GM18858 (cell line): ENCODE results near the gene MRPS25.

Source experiments
- ATAC-seq: cut with Tn5 transposase; IDR thresholded peaks from one replicate; pipeline ENCODE4 v1.9.1; 2021; ENCODE audit not compliant: unreplicated experiment

Gene MRPS25

GRCh38 chr3:15064835-15065549 lies at the start of gene MRPS25:
MRPS25 (minus strand) TSS chr3:15065315; CDS start chr3:15065194, 121 bp downstream.
- ATAC-seq, result peak; percentile 90

DNA sequence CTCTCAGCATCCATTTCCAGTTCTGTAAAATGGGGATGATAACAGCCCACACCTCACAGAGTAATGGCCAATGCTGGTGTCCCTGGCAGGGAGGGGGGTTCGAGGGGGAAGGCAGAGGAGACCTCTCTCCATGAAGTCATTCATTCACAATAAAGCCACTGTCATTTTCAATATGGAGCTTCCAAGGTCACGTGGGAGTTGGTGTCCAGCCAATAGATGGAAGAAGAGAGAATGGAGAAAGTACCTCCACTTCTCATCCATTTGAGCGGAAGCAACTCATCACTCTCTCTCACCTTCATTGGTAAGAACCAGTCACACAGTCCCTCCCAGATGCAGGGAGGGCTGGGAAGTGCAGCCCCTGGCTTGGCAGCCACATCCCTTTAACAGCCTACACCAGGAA lies 48.8 kb upstream of the MRPS25 start:
- ATAC-seq, result no peak

GRCh38 chr3:15113471-15113870 lies 48.4 kb upstream of the MRPS25 start:
- no peak for ATAC-seq

- ATAC-seq, result no peak
Measured at GRCh38 chr3:15112011-15112410, 46.9 kb upstream of the MRPS25 start.

DNA sequence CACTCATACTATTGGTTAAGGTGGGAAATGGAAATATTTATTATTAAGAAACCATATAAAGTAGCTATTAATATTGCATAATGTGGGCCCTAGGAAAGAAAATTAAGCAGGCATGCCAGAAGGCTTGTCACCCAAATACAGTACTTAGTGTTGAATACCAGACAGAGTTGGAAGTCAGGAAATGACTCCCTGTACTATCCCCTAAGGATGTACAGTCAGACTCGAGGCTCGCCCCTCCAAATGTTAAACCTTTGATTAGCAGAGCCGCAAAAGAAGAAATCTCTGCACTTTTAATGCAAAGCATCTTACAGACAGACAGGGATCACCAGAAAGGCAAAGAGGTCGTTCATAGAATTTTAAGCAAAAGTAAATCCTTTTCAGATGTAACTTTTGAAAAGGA lies 45.1 kb upstream of the MRPS25 start:
- ATAC-seq, result no peak

GRCh38 chr3:15108869-15109268 lies 43.8 kb upstream of the MRPS25 start:
- ATAC-seq, result no peak

- peak; percentile 83 for ATAC-seq
Measured at GRCh38 chr3:15108082-15108545, 43.0 kb upstream of the MRPS25 start.

GRCh38 chr3:15107075-15107947 lies 42.2 kb upstream of the MRPS25 start:
- ATAC-seq, result no peak

DNA sequence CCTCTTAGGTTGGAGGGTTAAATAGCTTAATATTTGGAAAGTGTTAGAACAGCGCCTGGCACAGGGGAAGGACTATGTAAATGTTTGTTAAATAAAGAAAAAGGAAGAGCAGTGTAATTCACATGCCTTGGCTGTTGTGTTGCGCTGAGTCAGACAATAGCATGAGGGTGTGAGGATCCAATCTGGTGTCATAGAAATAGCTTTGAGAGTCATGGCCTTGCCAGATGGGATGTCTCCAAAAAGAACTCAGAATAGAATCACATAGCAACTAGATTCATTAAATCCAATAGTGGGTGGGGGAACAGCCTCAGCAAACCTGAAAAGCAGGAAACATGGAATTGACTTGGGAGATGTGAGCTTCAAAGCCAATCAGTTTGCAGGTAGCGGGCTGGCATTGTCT lies 37.7 kb upstream of the MRPS25 start:
- ATAC-seq, result no peak

GRCh38 chr3:15102256-15102655 lies 37.1 kb upstream of the MRPS25 start:
- ATAC-seq, result no peak

DNA sequence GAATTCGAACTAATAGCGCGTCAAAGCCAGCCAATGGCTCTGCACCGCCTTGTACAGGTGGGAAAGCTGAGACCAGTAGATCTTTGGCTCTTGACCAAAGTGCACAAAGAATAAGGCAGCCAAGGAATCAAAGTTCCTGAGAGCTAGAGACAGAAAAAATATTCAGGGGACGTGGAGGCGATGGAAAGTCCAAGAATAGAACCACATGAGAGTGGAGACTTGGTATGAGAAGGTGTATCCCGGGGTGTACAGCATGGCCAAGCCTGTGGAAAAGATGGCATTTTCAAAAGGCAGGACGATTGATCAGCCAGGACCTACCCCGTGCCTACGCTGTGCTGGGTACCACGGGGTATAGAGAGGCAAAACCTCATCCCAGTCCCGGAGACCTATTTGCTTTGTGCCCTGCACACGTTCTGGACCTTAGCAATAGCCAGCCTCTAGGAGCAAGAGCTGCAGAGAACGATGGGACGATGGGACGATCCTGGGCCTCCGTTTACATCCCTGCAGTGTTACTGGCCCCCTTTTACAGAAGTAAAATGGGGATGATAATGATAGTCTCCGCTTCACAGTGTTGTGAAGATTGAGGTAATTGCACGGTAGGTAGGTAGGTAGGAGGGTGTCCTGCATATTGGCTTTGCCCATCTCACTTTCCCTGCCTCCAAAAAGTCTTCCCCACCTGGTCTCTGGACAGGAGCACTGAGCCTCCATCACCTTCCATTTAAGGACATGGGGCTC lies 34.4 kb upstream of the MRPS25 start:
- ATAC-seq, result peak; percentile 2

DNA sequence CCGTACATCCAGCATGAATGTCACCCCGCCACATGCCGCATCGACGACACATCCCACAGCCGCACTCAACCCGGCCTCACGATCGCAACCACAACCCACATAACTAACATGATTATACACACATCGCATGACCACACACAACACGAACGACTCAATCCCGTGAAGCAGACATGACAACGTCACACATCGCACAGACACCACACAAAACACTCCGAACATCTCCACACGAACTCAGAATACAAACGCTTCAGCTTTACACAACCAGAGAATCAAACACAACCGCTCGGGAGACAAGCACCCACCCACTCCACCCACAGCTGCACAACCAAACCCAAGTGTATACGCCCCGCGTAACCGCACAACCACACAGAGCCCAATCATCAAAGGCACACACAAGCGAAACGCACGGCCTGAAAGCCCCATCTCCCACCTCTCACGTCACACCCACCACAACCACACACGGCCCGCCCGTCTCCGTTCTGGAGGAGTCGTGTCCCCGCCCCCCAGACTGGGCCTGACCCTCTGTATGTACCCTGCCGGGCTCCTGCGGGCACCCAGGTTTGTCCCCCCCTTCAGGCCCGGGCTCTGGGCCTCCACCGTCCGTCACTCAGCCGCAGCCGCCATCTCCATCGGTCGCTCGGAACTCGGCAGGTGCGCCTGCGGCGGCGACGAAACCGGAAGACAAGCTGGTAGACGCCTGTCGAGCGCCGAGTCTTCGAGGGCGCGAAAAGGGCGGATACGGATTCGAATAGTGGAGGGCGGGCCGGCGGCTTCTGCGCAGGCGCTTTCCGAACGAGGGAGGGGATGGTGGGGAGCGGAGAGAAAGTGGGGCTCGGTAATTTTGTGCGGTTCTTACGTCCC lies 33.6 kb upstream of the MRPS25 start, which contains the start of gene RBSN:
TSS of gene RBSN (minus strand) at position 646 of the 861 bp plus-strand sequence. CDS start 3,028 bp downstream, outside the sequence.
- ATAC-seq, result peak; percentile 75

- no peak for ATAC-seq
Measured at GRCh38 chr3:15097891-15098290, 32.8 kb upstream of the MRPS25 start.

DNA sequence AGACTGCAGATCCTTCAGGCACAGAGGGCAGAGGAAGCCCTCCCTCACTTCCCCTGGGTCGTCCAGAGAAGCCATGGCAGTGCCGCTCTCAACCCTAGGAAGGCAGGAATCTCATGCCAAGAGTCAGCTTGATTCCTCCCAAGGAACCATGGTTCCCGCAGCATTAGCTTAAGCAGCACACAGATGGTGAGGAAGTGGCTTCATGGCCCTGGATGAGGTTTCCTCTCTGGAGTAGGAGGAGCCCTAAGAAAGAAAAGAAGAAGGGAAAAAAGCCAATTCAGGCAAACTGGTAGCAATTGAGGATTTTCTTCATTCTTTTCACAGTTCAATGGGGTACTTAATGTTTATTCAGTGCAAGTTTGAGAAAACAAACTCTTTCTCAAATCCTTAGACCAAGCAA lies 30.9 kb upstream of the MRPS25 start:
- no peak for ATAC-seq

- ATAC-seq, result no peak
Measured at GRCh38 chr3:15094187-15094875, 29.2 kb upstream of the MRPS25 start.

GRCh38 chr3:15092686-15093085 lies 27.6 kb upstream of the MRPS25 start:
- ATAC-seq, result no peak

DNA sequence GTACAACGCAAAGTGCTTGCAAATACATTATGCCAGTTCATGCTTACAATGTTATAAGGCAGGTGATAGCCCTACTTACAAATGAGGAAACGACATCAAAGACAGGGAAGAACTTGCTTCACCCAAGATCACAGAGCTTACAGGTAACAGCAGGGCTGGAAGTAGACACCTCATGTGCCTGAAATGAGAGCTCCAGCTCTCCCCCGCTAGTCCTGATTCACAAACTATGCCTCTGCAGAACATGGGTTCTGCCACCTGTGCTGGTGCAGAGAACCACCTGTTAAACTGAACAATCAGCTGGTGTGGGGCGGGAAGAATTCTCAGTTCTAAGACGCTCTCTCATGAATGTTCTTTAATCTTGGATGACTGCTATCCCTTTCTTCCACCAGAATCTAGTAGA lies 26.5 kb upstream of the MRPS25 start:
- ATAC-seq, result no peak

DNA sequence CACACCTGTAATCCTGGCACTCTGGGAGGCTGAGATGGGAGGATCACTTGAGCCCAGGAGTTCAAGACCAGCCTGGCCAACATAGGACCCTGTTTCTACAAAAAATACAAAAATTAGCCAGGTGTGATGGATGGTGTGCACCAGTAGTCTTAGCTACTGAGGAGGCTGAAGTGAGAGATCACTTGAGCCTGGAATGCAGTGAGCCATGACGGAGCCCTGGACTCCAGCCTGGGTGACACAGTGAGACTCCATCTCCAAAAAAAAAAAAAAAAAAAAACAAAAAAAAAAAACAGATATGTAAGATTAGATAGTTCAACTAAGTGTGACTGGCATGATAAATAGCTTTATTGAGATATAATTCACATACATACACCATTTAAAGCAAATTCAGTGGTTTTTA lies 24.1 kb upstream of the MRPS25 start:
- ATAC-seq, result no peak

GRCh38 chr3:15086699-15087098 lies 21.6 kb upstream of the MRPS25 start:
- no peak for ATAC-seq

DNA sequence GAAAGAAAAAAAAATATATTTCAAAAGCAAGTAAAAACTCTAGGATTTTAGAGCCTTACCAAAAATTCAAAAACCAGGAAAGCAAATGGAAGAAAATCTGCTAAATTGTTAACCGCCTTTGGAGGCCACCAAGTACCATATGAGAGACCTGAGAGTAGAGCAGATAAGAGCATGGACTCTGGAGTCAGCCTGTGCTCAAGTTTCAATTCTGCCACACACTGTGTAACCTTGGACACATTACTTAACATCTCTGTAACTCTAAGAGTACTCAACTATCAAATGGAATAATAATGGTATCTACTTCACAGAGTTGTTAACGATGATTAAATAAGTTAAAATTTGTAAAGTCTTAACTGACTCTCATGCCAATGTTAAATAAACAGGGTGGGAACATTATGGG lies 21.1 kb upstream of the MRPS25 start:
- ATAC-seq, result no peak
